M059J (cell line): Measurements from ENCODE around the gene RASL12. TPM values are rescaled to one million over a fixed set of nuclear protein-coding genes. Genes with fewer than 3 reads are reported as not detected.
A peak's percentile ranks its signal among the peaks of the same experiment; 100 is the strongest.
"Not testable (repeated sequence)": the region's sequence is repeated elsewhere in the genome, so short reads cannot be mapped to it uniquely, and the experiment has no call there.

ENCODE experiments used
- DNase-seq: peaks from one replicate; pipeline ENCODE4 v3.0.0-alpha.2; 2012; ENCODE audit warnings: low read depth
- total RNA-seq: library from RNA; depleted of rRNA; stranded (reverse); fragments of >200 nt; shearing (Covaris generic); gene quantifications from 2 replicates; pipeline ENCODE4 v1.2.3, GENCODE V29; 2014

The RASL12 gene
- total RNA-seq, 1 experiment from 2014 or later: not detected

DNA sequence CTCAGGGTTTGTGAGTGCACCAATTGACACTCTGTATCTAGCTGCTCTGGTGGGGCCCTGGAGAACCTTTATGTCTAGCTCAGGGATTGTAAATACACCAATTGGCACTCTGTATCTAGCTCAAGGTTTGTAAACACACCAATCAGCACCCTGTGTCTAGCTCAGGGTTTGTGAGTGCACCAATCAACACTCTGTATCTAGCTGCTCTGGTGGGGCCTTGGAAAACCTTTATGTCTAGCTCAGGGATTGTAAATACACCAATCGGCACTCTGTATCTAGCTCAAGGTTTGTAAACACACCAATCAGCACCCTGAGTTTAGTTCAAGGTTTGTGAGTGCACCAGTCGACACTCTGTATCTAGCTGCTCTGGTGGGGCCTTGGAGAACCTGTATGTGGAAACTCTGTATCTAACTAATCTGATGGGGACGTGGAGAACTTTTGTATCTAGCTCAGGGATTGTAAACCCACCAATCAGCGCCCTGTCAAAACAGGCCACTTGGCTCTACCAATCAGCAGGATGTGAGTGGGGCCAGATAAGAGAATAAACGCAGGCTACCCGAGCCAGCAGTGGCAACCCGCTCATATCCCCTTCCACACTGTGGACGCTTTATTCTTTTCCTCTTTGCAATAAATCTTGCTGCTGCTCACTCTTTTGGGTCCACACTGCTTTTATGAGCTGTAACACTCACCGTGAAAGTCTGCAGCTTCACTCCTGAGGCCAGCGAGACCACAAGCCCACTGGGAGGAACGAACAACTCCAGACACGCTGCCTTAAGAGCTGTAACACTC is 8.0 kb upstream of the RASL12 start:
- not testable (repeated sequence) for DNase-seq

DNA sequence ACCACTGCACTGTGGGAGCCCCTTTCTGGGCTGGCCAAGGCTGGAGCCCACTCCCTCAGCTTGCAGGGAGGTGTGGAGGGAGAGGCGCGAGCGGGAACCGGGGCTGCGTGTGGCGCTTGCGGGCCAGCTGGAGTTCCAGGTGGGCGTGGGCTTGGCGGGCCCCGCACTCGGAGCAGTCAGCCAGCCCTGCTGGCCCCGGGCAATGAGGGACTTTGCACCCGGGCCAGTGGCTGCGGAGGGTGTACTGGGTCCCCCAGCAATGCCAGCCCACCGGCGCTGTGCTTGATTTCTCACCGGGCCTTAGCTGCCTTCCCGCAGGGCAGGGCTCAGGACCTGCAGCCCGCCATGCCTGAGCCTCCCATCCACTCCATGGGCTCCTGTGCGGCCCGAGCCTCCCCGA is 7.2 kb upstream of the RASL12 start:
- DNase-seq: not testable (repeated sequence)

DNA sequence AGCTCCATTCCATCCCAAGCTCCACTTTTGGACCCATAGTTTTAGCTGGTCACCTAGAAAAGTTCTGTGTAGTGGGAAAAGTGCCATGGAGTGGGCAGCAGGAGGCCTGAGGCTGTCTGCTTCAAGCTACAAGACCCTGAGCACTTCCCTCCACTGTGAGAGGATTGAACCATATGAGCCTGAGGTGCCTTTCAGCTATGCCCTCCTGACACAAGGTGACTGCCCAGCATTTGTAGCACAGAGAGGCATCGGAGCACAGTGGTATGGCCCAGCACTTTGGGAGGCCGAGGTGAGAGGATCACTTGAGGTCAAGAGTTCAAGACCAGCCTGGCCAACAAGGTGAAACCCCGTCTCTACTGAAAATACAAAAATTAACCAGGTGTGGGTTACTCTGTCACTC is 4.8 kb upstream of the RASL12 start:
- DNase-seq: no peak

DNA sequence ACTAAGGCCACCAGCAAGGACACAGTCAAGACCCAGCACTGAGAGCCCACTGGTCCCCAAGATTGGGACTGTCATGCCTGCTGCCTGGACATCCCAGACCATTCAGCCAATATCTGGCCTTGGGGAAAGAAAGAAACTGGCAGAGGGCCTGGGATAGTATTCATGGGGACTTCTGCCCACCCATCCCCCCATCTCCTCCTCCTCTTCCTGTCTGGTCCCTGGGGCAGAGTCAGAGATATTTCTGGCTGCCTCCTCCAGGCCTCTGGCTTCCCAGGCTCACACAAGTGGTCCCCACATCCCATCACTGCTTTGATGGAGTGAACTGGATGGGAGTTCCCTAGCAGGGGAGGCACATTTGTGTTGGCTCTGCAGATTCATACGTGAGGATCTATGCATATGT is 4.2 kb upstream of the RASL12 start:
- DNase-seq: no peak

DNA sequence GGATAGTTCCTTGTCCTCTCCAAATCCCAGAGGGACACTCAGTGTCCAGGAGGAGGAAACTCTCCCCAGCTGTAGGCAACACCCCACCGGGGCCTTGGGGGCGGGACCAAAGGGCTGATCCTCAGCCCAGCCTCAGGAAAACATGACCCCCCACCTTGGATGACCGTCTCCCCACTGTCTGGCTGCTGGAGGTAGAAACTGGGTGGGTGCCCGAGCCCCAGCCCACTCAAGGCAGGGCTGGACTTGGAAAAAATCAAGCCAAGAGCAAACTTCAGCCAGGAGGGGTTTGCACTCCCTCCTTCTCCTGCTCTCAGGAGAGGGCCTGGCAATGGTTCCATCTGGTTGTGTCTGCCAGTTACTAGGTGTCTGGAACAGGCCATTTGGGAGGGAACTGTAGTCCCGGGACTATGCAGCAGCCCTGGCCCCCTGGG is 3.6 kb upstream of the RASL12 start:
- DNase-seq: no peak

DNA sequence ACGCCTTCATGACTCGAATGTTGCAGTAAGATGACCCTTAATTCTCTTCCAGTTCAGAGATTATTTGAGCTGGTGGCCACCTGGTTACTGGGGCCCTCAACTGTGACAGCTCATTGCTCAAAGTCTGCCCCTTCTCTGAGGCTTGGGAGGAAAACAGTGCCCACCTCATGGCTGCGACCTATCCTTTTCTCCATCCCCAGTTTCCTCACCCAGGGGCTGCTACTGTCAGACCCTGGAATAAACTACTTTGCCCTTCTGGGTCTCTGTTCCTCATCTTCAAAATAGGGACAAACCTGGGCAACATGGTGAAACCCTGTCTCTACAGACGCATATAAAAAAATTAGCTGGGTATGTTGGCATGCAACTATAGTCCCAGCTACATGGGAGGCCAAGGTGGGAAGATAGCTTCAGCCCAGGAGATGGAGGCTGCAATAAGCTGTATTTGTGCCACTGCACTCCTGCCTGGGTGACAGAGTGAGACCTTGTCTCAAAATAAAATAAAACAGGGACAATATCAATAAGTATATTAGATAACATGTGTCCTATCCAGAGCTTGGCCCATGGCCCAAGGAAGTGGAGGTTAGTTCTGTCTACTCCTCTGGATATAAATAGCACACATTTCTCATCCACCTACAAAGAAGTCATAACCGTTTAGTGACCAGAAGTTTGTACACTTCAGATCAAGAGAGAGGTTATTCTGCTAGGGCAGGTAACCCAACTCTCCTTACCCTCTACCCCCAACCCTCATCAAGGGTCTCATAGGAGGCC is 2.2 kb upstream of the RASL12 start:
- DNase-seq: no peak

DNA sequence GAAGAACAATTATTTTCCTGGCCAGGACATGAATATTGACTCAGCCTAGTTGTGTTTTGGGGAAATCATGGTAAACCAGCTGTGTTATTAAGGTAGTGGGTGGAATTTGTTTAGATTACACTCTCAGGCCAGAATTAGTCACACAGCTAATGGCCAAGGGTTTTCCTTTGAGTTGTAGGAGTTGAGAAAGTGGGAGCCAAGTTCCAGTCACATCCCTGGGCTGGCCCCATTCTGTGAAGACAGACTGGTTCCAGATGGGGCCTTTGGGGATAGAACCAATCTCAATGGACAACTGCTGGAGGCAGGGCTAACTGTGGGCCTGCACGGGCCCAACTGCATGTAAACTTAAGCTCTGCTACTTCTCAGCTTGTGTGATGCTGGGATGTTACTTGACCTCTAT is 1.4 kb upstream of the RASL12 start:
- DNase-seq: peak; percentile 75

DNA sequence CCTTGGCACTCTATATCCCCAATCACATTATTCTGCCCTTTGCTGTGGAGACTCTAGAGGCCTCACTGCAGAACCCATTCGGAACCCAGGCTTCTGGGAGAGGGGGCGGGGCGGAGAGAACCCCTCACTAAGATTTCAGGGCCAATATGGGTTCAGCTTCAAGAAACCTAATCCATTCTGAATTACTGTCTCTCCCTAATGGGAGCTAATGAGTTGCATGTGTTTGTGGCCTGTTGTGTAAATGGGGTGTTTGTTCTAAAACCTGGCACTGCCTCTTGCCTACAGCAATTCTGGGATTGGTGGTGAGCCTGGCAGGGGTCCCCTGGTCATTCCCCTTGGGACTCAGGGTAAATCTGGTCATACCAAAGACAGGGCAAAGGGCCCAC is 605 bp upstream of the RASL12 start:
- no peak for DNase-seq

DNA sequence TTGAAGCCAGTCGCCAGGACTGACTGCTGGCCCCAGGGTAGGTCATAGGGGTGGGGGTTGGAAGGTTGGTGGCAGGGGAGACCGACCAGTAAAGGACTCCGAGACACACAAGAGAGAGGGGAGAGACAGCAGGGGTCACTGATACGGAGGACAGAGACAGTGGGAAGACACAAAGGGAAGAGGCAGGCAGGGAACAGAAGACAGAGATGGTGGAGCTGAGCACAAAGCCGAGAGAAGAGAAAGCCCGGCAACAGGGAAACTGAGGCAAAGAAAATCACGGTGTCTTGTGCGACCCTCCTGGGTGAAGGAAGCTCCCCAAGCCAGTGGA is 510 bp downstream of the RASL12 start:
- no peak for DNase-seq

DNA sequence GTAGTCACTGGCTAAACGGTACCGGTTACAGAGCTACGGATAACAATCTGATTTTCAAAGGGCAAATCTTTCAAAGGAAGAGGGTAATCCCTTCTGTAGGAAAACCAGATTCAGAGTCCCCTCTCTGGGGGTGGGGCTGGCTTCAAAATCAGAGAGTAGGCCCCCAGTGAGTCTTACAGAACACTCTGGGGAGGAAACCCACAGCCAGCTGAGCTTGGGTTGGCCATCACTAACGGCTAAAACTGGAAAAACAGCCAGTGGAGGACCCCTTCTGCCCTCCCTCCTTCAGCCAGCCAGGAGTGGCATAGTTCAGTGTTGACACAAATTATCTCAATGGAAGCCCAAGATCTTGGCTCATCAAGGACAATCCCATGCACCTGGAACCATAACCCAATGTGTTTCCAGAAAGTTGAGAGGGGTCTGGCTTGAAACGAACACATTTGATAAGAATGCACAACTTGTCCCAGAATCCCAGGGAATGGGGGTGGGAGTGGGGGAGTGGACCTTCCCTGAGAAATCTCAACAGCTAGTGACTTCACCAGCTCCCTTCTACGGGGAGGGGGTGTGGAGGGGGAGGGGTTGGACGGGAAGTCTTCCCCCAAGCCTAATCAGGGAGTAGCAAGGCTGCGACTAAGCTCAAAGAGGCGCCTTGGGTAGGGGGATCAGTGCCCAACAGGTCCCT is 1.0 kb downstream of the RASL12 start:
- DNase-seq: no peak

DNA sequence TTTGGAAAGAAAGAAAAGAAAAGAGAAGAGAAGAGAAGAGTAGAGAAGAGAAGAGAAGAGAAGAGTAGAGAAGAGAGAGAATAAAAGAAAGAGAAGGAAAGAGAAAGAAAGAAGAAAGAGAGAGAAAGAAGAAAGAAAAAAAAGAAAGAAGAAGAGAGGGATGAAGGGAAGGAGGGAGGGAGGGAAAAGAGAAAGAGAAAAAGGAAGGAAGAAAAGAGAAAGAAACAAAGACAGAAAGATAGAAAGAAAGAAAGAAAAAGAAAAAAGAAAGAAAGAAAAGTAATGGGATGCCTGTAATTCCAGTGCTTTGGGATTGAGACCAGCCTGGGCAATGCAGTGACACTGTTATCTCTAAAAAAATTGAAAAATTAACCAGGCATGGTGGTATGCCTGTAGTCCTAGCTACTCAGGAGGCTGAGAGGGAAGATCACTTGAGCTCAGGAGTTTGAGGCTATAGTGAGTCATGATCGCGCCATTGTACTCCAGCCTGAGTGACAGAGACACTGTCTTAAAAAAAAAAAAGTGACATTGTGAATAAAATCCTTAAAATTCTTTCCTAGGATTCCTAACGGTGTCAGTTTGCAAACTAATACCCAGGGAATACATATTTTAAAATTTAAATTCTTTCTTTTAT is 1.7 kb downstream of the RASL12 start:
- DNase-seq: peak; percentile 54

DNA sequence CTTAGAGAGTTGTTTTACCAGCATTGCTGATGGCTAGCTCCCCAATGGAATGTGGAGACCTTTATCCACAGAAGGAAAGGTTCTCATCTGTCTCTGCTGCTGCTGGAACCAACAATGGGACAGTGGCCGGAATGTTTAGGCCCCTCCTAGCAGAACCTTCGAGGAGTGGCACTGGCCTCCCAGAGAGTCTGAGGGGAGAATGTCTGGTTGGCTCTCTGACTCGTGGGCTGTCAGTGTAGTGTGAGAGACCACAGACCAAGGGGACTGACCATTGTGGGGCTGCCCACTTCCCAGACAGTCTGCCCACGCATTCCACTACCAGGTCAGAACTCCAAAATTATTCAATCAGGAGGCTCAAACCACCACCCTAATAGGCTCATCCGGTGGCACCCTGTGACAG is 5.1 kb downstream of the RASL12 start:
- no peak for DNase-seq

DNA sequence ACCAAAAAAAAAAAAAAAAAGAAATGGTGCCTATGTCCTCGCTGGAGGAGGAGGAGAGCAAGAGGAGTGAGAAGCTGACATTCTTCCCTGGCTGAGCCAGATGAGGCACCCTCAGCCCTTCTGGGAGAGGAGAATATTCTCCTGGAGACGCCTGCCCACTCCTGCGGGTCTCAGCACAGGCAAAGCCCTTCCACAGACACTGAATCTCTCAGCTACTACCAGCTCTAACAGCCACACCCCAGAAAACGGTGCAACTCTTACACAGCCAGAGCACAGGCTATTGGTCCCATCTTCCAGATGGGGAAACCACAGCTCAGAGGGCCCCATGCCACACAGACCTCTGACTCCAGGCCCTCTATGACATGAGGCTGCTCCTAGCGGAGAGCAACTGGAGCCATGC is 5.7 kb downstream of the RASL12 start:
- DNase-seq: no peak

DNA sequence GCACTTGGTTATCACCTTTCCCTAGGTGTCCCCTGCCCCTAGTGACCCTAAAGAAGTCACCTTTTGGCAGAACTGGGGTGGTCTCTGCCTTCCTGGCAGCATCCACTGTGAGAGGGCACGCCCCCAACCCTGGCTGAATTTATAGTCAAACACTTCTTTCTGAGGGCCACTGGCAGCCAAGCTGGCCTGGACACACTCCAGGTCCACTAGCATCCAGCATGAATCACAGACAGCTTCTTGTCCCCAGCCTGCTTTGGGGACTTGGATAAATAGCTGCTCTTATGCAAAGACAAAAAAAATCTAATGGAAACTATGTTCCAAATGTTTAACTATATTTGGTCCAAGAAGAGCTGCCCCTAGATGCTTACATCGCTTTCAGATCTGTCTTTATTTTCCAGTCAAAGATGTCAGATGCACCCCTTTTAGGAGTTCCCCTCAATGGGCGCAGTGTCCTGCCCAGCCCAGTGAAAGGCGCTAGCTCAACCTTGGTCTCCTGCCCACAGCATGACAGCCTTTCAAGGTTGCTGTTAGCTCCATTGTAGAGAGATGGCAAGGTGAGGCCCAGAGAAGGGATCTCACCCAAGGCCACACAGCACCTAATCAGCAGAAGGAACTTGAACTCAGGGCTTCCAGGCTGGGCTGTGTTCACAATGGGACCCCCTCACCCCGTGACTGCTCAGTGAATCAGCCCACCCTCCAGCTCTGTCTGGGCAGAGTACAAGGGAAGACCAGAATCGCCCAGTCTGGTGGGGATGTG is 7.0 kb downstream of the RASL12 start:
- peak; percentile 24 for DNase-seq

DNA sequence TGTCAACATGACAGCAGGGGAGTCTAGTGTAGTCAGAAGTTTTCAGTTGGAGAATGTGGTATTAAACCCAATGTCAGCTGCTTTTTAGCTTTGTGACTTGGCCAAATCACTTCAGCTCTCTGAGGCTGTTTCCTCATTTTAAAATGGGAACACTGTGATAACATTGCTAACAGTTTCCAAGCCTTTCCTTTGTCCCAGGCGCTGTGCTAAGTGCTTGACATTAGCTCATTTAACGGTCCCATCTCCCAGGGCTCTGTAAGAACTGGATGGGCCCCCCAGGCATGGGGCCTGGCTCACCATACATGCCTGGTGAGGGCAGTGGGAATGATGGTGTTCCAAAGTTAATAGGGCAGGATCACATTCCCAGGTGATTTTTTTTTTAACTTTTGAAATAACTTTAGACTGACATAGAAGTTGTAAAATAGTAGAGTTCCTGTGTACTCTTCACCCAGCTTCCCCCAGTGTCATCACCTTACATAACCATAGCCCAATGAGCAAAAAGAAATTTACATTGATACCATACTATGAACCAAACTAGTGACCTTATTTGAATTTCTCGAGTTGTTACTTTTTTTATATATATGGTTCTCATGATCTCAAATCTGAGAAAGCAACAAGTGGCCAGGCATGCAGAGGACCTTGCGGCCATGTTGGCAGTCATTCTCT is 7.7 kb downstream of the RASL12 start:
- no peak for DNase-seq

DNA sequence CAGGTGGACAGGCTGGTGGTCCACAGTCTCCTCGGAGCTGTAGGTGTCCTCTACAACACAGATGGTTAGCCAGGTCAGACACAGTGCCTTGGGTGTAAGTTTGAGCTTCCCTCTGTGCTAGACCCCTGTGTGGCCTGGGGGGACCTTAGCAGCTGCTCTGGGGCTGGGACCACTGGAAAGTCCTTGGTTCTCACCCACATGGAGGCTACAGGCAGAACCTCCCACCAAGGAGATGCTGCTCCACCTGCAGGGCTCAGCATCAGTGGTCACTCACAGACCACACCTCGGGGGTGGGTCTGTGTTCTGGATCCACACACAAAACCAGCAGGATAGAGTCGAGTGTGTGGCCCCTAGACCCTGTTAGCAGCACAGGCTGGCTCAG is 8.4 kb downstream of the RASL12 start:
- DNase-seq: no peak

DNA sequence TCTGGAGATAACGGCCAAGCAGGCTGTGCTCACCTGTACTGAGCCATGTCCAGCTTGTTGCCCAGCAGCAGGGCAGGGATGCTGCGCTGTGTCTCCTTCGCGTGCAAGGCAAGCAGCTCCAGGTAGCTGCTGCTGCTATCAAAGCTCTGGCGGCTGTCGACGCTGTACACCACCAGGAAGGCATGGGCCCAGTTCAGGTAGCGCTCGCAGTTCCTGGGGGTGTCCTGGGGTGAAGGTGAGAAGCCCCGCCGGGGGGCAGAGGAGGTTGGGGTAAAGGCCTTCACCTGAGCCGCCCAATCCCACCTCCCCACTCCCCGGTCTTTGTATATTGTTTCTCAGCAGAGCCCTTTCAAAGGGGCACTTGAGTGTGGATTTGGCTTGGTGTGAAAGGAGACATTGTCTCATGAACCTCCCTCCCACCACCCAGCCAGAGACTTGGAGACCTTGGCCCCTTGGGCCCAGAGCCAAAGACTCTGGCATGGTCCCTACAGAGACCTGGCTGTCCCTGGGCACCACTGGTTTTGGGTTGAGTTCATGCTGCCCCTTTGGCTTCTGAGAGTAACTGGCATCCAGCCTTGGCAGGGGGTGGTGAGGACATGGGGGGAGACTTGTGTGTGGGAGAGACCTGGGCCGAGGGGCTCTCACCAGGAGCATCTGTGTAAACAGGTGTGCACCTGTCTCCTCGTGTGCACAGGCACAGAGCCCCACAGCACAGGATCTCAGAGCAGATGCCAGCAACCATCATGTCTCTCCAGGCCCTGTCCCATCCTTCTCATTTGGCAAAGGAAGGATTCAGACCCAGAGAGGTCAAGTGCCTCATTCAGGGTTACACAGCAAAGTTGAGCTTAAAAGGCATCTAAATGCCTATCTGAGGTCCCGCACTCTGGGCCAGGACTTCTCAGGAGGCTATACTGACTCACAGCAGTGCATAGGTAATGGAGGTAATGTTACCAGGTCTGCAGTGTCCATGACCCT is 9.1 kb downstream of the RASL12 start:
- no peak for DNase-seq

DNA sequence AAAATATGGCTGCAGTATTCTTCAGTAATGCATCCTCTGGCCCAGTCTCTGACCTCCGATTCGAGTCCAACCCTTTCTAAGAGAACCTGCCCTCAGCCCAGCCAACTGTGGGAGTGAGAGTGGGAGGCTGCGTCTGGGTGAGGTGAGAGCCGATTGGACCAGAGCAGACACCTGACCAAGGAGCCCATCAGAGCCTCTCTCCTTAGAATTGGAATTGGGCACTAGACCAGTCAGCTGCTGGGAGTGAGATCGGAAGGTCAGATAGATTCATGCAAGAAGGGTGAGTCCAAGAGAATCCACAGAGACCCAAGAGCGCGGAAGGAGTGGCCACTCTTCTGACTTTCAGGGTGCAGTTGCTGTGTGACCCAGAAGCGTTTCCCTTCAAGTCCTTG is 10.2 kb downstream of the RASL12 start:
- DNase-seq: no peak

DNA sequence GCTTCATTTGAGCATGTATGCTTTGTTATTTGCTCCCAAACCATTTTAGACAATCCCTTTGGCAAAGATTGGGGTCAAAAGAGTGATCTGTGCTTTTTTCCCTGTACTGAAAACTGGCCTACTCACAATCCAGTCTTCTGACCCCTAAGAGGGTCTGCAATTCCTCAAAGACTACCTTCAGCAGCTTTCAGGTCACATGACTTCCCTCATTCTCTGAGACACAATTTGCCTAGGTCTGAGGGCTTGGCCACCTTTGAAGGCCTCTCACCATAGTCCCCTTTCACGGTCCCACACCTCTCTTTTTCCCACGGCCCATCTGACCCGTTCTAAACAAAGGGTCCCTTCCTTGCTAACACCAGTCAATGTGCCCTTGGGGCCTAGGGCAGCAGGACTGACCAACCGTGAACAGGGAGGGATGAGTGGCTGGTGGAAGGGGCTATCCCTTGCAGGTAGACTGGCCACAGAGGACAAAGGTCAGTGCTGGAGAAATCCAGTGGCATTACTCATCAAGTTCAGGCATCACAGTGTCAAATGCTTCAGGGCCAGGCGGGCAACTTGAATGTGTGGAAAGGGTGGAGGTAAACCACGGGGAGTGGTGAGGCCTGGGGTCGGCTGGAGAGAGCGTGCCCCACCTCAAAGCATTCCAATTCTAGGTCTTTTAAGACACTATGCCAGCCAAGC is 10.8 kb downstream of the RASL12 start:
- DNase-seq: peak; percentile 93
